ENCODE results near the gene GNAI2.
"Not testable (repeated sequence)": the region's sequence is repeated elsewhere in the genome, so short reads cannot be mapped to it uniquely, and the experiment has no call there.

The GNAI2 gene

DNA sequence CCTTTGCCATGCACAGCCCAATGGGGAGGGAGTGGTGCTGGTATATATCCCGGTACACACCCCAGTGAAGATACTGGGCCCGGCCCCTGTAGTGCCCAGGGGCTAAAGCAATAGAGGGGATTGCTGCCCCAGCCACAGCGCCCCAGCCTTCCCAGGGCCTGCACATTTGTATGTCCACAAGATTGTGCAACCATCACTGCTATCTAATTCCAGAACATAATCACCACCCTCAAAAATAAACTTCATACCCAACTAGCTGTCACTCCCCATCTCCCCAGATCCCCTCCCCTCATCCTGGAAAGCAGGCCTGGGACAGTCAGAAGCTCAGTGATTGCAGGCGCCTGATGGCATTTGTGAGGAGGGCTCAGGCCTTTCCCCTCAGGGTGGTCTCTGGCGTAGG, 13.5 kb downstream of the GNAI2 start:
- DNase-seq: no peak

DNA sequence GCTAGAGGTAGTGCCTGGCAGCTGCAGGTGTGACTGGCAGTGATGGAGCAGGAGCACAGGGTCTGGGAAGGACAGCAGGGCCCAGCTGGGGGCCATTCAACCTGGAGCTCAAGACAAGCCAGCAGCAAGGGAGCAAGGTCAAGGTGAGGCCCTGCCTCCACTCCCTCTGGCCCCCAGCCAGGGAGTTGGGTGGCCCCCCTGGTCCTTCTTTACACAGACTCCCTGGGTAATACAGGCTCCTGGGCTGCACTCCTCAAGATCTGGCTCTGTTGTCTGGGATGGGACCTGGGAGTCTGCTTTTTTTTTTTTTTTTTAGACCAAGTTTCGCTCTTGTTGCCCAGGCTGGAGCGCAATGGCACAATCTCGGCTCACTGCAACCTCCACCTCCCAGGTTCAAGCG, 14.5 kb downstream of the GNAI2 start:
- no peak for DNase-seq

DNA sequence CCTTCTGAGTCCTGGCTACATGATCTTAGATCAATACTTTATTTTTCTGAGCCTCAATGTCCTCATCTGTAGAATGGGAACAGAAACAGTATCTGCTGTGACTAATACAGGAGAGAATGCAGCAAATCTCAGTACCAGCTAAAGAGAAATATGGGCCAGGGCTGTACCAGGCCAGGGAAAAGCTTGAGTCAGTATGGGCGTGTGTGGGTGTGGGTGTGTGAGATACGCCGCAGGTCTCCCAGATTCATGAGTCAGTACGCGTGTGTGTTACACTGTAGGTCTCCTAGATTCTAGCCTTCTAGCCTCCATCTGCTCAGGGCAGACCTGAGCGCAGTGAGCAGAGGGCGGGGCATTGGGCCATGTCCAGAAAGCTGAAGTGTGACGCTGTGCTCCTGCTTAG, 15.2 kb downstream of the GNAI2 start:
- no peak for DNase-seq

DNA sequence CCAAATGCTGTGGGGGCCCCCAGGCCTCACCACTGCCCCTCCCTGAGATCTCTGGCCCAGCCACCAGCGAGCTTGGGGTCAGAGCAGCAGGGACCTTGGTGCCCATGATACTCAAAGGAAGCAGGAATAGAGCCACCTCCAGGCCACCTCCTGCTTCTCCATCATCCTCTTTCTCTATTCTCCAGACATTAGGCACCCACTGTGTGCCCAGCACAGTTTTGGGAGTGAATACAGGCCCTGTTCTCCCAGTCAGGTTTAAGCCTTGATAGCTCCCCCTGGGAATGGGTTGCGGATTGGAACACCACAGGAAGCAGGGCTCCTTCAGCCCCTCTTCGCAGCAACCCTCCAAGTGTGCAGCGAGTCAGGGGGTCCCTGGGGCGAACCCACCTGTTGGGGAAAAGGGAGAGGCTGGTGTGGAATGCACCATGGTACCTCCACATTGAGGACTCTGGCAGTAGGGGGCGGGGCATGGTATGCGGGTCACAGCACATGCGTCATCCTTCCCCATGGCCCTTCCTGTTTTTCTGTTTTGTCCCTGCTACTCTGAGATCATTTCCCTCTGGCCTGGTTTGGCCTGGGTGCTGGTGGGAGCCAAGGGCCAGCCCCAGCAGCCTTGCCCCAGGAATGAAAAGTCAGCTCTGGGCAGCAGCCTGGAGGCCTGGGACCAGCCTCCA, 18.7 kb downstream of the GNAI2 start:
- no peak for DNase-seq

DNA sequence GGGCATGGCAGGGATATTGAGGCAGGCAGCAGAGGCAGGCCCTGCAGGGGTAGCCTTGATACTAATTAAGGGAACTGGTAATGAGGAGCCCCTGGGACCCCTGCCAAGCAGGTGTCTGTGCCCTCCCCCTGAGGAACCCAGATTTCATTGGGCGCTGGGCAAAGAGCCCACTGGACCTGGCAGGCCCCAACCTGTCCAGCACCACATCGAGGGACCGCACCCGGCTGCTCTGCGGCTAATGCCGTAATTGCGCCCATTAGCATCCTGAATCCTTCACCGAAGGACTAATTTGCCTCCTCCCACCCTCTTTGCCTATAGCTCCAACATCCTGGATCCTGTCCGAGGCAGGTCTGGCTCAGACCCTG, 19.2 kb downstream of the GNAI2 start:
- DNase-seq: no peak

DNA sequence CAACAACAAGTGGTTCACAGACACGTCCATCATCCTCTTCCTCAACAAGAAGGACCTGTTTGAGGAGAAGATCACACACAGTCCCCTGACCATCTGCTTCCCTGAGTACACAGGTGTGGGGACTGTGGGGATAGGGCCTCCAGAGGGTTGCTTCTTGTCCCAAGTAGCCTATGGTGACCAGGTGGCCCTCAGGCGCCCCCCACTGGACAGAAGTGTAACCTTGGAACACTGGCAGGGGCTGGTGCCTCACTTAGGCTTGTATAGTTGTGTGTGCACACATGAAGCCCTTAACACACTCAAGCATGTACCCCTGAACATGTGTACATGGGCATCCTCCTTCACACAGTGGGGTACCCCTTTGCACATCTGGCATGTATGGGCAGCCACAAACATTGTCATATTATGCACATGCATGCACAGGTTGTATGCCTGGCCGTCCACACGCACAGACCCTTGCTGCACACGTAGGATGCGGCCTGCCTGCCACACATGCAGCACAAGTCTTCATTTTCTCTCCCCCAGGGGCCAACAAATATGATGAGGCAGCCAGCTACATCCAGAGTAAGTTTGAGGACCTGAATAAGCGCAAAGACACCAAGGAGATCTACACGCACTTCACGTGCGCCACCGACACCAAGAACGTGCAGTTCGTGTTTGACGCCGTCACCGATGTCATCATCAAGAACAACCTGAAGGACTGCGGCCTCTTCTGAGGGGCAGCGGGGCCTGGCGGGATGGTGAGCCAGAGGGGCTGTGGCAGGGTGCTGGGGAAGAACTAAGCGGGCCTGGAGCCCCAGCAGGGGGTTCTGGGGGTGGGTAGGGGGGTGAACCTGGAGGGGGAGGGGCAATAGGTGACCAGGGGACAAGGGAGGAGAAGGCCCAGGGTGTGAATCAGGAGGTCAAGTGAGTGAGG, 21.2 kb downstream of the GNAI2 start:
- DNase-seq: no peak

DNA sequence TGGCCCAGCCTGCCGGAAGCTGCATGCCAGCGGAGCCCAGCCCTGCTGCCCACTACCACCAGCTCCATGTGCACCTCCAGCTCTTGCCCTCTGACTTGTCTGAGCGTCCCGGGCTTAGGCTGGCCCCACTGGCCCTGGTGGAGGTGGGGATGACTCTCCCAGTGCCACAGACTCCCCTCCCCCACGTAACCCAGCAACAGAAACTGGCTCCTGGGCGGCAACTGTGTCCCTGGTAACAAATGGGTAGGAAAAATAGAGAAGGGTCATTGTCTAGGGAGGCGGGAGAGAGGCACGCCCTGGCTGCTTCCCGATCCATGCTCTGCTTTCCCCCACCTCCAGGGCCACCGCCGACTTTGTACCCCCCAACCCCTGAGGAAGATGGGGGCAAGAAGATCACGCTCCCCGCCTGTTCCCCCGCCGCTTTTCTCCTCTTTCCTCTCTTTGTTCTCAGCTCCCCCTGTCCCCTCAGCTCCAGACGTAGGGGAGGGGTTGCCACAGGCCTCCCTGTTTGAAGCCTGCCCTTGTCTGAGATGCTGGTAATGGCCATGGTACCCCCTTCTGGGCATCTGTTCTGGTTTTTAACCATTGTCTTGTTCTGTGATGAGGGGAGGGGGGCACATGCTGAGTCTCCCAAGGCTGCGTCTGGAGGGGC, 22.2 kb downstream of the GNAI2 start:
- no peak for DNase-seq

DNA sequence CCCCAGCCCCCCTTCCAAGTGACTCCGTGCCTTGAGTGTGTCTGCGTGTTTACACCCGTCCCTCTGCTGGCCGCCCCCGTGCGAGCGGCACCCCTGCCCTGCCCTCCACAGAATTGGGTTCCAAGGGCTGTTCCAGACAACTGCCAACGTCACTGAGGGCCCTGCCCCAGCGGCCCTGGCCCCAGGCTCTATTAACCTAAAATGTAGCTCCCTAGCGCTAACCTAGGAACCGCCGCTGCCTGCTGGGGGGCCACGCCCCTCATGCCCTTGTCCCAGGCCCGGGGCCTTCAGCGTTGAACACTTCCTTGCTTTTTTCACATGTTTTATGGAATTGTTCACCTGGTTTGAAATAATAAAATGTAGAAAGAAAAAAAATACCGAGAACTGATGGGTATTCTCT, 23.0 kb downstream of the GNAI2 start:
- no peak for DNase-seq

DNA sequence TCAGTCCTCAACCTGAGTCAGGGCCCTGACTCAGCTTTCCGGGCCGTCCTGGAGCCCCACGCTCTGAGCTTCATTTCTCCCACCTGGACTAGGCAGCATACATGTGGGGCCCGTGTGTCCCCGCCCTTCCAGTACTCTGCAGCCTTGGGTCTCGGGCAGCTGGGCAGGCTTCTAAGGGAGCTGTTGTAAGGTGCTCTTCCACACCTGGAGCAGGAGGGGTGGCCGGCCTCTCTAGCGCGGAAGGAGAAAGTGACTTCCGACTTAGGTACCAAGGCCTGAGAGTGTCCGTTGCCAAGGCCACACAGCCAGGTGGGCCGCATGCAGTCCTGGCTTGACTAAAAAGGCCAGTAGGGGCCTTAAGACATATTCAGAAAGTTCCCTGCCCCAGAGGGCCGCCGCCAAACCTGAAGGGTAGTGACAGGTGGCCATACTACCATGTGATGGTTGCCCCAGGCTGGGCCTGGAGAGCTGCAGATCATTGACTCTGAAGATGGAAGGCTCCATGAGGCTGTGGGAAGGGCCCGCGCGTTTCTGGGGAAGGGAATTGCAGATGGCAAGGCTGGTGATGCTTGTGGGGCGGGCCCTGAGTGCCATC, 23.5 kb downstream of the GNAI2 start:
- no peak for DNase-seq

DNA sequence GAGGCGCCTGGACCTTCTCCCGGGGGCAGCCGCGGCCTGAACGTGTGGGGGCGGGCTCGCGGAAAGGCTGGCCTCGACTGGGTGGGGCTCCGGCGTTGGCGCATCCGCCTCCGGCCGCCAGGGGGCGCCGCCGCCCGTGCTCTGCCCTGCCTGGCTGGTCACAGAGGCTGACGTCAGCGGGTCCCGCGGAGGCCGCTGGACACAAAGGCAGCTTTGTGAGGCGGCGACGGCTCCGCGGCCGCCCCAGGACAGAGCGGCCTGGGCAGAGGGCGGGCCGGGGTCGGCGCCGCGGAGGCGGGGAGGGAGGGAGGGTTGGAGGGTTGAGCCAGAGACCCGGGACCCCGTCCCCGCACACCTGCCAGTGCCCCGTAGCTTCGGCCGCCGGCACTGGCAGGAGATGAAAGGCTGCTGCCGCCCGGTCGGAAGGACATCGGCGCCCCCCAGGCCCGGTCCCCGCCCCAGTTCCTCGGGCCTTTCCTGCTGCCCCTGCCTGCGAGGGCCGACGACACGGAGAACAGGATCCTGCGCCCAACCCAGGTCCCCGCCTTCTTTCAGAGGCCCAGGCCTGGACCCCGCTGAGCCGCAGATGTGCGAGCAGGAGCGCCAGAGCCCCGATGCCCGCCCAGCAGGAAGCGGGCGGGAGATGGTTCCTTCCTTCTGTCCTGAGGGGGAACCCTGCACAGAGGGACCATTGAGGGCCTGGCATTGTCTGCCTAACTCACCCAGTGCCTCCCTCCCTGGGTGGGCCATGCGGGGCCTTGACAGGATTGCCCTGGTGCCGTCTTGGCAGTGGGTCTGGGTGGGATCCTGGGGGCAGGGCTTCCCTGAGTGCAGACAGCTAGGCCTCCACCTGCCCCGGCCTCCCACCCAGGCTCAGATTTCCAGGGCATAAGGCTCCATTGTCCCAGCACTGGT, 24.3 kb downstream of the GNAI2 start:
- DNase-seq: no peak

DNA sequence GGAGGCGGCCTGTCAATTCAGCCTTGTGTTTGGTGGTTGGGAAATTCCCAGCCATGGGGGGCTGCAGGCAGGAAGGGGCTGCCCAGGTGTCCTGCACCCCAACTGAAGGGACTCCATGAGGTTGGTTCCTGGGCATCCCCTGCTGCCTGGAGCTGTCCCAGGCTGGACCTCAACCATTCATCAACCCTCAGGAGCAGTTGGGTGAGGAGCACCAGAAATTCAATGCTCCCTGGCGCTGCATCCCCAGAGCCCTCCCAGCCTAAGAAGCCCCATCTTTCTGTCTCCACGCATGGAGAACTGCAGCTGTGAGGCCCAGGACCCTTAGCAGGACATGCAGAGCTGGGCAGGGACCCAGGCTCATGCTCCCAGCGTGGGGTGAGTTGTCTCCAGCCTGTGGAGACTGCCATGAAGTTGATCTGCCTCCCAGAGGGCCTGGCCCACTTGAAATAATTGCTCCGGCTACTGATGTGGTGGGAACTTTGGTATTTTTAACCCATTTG, 25.0 kb downstream of the GNAI2 start:
- DNase-seq: no peak

DNA sequence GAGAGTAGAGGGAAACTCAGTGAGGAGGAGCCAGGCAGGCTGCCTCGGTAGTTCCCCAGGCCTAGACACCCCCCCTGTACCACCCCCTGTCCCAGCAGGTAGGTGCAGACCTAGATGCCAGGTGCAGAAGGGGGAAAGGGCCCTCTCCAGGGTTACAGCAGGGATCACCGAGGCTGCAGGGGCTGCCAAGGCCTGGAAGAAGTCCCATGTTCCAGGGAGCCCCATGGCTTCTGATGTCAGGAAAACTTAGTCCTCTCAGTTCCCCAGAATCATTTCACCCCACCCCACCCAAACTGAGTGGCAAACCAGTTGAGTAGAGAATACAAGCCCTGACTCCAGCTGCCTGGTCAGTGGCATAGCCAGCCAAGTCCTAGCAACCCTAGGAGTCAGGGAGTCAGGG, 25.5 kb downstream of the GNAI2 start:
- no peak for DNase-seq

DNA sequence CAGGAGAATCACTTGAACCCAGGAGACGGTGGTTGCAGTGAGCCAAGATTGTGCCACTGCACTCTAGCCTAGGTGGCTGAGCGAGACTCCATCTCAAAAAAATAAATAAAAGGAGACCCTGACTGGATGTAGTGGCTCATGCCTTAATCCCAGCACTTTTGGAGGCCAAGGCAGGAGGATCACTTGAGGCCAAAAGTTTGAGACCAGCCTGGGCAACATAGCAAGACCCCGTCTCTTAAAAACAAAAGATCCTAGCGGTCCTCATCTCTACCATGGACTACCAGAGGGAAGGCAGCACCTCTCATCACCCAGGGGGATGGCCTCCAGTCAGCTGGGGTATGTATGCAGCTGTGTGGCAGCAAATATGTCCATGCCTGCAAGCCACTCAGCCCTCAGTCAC, 26.2 kb downstream of the GNAI2 start:
- not testable (repeated sequence) for DNase-seq

DNA sequence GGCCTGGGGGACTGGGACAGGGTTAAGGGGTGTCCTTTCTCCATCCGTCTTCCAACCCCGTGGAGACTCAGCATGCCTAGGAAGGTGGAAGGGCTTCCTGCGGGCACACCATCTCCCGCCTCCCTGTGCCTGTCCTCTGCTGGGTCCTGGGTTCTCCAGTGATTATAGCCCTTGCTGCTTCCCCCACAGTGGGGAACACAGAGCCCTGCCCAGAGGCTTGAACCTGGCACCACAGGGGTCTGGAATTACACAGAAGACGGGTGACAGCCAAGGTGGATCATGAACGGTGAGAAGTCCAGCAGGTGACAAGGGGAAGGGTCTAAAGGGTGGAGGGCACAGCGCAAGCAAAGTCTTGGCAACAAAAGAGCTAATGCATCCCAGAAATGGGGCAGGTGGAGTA, 26.8 kb downstream of the GNAI2 start:
- no peak for DNase-seq

DNA sequence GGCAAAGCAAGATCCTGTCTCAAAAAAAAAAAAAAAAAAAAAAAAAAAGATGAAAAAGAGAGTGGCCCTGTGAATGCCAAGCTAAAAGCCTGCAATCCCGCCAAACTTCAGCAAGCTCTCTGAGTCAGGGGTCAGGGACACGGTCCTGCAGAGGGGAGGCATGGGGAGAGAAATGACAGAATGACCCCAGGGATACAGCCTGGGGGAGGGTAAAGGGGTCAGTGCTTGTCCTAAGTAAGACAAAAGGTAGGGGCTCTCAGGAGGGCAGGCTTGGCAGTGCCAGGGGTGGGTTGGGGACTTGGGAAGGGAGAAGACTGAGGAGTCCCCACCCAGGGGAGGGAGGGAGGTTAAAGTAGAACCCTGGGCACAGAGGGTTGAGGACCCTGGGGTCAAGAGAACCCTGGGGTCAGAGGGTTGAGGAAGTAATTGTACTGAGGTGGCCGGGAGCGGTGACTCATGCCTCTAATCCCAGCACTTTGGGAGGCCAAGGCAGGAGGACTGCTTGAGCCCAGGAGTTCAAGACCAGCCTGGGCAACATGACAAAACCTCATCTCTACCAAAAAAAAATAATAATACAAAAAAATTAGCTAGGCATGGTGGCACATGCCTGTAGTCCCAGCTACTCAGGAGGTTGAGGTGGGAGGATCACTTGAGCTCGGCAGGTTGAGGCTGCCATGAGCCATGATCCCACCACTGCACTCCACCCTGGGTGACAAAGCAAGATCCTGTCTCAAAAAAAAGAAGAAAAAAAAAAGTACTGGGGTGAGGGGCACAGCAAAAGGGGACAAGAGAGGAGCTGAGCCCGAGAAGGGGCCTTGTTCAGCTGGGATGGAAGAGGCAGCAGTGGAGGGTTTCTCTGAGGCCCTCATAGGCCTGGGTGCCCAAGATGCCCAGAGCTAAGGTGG, 27.7 kb downstream of the GNAI2 start:
- no peak for DNase-seq

DNA sequence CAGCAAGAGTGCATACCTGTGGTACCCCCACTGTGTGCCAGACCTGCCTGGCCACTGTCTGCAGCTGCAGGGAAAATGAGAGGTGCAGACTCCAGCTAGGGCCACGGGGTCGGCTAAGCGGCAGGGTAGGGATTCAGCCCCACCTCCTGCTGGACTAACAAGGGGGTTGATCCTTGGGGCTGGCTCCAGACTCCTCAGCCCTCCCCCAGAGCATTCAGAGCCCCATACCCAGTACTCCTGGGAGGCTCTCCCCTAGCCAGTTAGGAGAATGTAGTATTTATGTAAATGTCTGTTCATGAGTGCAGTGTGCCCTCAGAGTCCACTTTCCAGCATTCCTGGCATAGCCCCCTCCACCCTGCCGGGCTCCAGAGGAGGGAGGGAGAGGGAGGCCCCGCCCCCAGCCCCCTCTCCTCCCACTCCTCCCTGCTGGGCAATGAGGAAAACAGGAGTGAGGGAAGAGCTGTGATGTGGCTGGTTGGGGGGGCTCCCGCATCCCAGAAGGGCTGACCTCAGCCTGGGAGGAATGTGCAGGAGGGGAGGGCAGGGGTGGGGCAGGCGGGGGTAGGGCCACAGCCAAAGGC, 28.5 kb downstream of the GNAI2 start:
- no peak for DNase-seq

DNA sequence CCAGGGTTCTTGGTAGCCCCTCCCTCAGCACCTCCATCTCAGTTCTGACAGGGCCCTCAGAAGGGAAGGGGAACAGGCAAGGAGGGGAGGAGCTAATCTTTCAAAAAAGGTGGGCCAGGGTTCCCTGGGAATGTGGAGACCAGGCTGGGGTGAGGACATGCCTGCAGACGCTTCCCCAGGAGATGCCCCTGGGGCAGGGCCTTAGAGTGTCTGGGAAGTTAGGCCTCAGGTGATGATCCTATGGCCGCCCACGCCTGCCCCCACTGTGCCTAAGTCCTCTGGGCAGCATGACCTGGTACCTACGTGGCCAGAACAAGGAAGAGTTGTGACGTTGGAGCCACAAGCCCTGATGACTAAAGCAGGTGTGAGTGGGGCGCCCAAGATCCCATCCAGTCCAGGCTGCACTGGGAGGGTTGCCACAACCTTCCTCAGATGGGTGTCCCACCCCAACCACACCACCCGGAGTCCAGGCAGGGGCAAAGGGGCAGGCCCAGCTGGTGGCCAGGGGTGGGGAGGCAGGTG, 29.0 kb downstream of the GNAI2 start:
- DNase-seq: no peak

DNA sequence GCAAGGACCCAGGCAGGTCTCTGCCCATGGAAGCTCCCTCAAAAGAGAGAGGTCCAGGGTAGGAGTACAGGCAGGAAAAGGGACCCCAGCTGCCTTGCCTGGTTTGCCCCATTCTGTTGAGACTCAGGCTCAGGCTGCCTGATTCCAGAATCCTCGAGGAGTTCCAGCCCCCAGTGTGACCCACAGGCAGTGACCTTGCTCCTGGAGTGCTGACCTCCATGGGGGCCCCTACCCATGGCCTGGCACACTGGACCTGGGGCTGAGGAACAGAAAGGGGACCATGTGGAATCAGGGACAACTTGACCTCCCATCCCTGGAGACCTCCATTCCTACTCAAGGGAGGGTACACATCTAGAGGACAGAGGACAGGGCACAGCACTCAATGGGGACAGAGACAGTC, 29.6 kb downstream of the GNAI2 start:
- no peak for DNase-seq

DNA sequence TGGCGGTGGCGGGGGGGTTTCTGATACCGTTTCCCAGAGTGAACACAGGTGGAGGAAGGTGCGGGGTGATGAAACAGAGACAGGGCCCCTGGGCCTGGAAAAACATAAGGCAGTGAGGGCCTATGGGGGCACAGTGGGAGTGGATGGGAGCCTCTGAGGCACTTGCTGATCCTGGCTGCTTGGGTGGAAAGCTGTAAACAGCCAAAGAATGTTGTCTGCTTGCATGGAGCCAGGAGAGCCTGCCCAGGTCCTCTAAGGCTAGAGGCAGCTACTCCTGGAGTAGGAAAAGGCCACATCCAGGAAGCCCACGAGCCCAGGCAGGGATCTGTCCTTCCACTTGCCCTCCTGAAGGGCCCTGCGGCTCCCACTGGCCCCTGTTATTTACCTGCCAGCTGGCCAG, 30.0 kb downstream of the GNAI2 start:
- no peak for DNase-seq

DNA sequence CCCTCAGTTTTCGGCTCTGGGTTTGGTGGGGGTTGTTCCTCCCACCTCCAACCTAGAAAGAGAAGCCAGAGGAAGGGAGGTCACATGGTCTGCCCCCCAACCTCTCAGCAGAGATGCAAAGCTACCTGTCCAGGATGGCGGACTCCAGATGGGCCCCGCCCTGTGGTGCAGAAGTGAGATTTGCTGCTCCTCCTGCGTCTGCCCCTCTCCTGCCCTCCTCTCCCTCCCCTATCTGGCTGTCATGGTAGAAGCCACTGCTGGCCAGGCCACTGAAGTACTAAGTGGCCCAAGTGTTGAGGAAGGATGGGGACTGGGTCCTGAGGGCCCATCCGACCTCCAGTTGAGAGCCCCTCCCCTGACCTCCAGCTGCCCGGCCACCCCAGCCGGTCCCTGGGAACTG, 30.8 kb downstream of the GNAI2 start:
- DNase-seq: no peak

All from NCI-H1694 (cell line).